ENCODE measurements around the gene NCEH1.

NCEH1 gene

DNA sequence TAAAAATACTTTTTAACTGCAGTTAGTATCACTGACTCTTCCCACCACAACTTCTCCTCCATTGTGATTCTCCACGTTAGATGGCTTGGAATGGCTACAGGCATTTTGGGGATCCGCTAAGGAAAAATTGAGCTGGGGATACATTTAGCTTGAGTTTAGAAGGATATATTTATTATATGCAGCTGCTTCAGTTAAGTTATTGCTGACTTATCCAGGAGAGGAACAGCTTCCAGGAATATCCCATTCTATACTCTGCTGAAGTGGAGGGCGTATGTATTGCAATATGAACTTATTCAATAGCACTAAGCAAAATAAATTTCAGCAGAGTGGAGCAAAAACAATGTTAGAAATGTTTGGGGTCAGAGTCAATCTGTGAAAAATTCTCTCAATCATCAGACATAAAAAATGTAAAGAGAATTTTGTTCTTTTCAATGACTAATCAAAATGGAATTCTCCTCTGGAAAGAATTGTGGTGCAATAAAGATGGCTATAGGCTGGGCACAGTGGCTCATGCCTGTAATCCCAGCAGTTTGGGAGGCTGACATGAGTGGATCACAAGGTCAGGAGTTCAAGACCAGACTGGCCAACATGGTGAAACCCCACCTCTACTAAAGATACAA, 84.7 kb downstream of the NCEH1 start:
- no CpG with 5 or more reads among the region's 3 CpGs for WGBS (ENCODE audit: insufficient coverage, insufficient read length)
- Histone ChIP-seq H3K9me3 (ENCODE audit: control insufficient read depth, insufficient read depth, low read length) (no peaks in the 10 kb centered on the region), H3K4me3 (ENCODE audit: low read length) (no peak overlapping the region), H3K27me3 (ENCODE audit: control insufficient read depth, insufficient read depth, low read length) (no peaks in the 10 kb centered on the region), H3K36me3 (ENCODE audit: control insufficient read depth, insufficient read depth, low read length) (no peaks in the 10 kb centered on the region), H3K4me1 (ENCODE audit: control insufficient read depth, insufficient read depth, low read length) (peaks cover 2% of the 10 kb centered on the region; the same call in 1 of the 2 replicates), H3K27ac (ENCODE audit: low read length) (no peak overlapping the region)
- no peak for DNase-seq (ENCODE audit: low read depth, low spot score)

DNA sequence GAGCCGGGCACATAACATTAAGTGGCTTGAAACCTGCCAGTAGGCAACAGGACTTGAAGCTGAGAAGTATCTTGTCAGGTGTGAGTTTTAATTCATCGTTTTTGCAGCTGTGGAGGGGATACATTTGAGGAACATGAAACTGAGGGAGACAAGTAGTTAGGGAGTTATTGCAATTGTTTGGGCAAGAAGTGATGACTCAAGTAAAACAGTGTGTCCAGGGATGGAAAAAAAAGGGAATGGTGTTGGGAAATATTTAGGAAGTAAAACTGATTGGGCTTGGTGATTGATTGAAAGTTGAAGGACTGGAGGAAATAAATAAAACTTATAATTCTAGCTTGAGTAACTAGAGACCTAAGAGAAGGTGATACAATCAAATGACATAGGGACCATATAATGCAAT, 85.5 kb downstream of the NCEH1 start:
- WGBS (ENCODE audit: insufficient coverage, insufficient read length): no CpG with 5 or more reads among the region's 2 CpGs
- DNase-seq (ENCODE audit: low read depth, low spot score): no peak
- H3K9me3 ChIP-seq (ENCODE audit: control insufficient read depth, insufficient read depth, low read length): no peaks in the 10 kb centered on the region
- H3K27me3 ChIP-seq (ENCODE audit: control insufficient read depth, insufficient read depth, low read length): no peaks in the 10 kb centered on the region
- no peak overlapping the region for H3K27ac ChIP-seq (ENCODE audit: low read length)
- no peaks in the 10 kb centered on the region for H3K36me3 ChIP-seq (ENCODE audit: control insufficient read depth, insufficient read depth, low read length)
- peaks cover 2% of the 10 kb centered on the region; the same call in 1 of the 2 replicates for H3K4me1 ChIP-seq (ENCODE audit: control insufficient read depth, insufficient read depth, low read length)
- H3K4me3 ChIP-seq (ENCODE audit: low read length): no peak overlapping the region

DNA sequence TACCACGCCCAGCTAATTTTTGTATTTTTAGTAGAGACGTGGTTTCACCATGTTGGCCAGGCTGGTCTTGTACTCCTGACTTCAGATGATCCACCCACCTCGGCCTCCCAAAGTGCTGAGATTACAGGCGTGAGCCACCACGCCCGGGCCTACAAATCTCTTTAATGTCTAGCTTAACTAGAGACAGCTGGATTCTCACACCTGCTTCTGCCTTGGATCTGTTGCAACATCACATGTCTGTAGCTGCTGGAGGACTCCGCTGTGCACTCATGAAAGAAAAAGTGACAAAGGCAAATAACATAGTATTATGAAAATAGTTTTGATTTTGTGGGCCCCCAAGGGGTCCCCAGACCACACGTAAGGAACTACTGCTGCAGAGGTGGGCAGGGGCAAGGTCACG, 85.9 kb downstream of the NCEH1 start:
- WGBS (ENCODE audit: insufficient coverage, insufficient read length): no CpG with 5 or more reads among the region's 9 CpGs
- H3K27me3 ChIP-seq (ENCODE audit: control insufficient read depth, insufficient read depth, low read length): no peaks in the 10 kb centered on the region
- DNase-seq (ENCODE audit: low read depth, low spot score): no peak
- peaks cover 2% of the 10 kb centered on the region; the same call in 1 of the 2 replicates for H3K4me1 ChIP-seq (ENCODE audit: control insufficient read depth, insufficient read depth, low read length)
- no peak overlapping the region for H3K27ac ChIP-seq (ENCODE audit: low read length)
- no peak overlapping the region for H3K4me3 ChIP-seq (ENCODE audit: low read length)
- no peaks in the 10 kb centered on the region for H3K36me3 ChIP-seq (ENCODE audit: control insufficient read depth, insufficient read depth, low read length)
- no peaks in the 10 kb centered on the region for H3K9me3 ChIP-seq (ENCODE audit: control insufficient read depth, insufficient read depth, low read length)

DNA sequence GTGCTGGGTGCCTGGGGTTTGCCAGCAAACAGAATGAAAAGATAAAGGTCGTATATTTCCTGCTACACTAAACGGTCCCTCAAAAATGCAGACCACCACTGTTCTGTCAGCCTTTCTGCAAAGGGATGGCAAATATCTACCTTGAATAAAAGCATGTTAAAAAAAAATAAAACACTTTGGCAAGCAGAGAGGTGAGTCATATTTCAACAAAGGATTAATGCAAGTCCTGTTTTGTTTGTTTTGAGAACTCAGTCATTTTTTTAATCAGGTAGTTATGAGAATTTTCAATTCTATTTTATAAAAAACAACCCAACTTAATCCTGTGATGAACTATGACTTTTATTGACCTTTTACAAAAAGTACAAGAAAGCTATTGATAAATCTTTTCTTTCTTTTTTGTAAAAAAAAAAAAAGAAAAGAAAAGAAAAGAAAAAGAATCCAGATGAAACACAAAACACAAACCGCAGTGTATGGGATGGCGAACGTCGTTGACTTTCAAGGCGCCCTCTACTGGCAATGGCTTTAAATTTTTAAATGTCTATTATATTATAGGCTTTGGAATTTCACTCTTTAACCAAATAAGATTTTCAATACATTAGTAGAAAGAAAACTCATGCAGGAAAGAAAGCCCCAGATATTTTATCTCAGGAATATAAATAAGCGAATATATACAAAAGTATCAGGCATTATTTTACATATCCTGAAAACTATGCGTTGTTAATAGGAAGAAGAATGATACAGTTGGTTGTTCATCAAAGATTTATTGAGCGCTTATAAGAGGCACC, 87.8 kb downstream of the NCEH1 start:
- peak; percentile 7 for DNase-seq (ENCODE audit: low read depth, low spot score)
- no peak overlapping the region for H3K27ac ChIP-seq (ENCODE audit: low read length)
- WGBS (ENCODE audit: insufficient coverage, insufficient read length): no CpG with 5 or more reads among the region's 10 CpGs

DNA sequence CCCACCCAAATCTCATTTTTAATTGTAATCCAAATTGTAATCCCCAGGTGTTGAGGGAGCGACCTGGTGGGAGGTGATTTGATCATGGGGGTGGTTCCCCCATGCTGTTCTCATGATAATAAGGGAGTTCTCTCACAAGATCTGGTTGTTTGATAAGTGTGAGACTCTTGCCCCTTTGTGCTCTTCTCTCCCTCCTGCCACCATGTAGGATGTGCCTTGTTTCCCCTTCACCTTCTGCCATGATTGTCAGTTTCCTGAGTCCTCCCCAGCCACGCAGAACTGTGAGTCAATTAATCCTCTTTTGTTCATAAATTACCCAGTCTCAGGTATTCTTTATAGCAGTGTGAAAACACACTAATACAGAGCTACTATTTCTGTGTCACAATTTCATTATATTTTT, 88.7 kb downstream of the NCEH1 start:
- DNase-seq (ENCODE audit: low read depth, low spot score): no peak
- no peak overlapping the region for H3K4me3 ChIP-seq (ENCODE audit: low read length)
- H3K36me3 ChIP-seq (ENCODE audit: control insufficient read depth, insufficient read depth, low read length): no peaks in the 10 kb centered on the region
- no peaks in the 10 kb centered on the region for H3K27me3 ChIP-seq (ENCODE audit: control insufficient read depth, insufficient read depth, low read length)
- H3K27ac ChIP-seq (ENCODE audit: low read length): no peak overlapping the region
- no peaks in the 10 kb centered on the region for H3K9me3 ChIP-seq (ENCODE audit: control insufficient read depth, insufficient read depth, low read length)
- no CpG with 5 or more reads among the region's 2 CpGs for whole genome bisulfite sequencing (ENCODE audit: insufficient coverage, insufficient read length)
- peaks cover 2% of the 10 kb centered on the region; the same call in 1 of the 2 replicates for H3K4me1 ChIP-seq (ENCODE audit: control insufficient read depth, insufficient read depth, low read length)

More for the DNA sequence above, 87.8 kb downstream of the NCEH1 start:
- no peaks in the 10 kb centered on the region for H3K36me3 ChIP-seq (ENCODE audit: control insufficient read depth, insufficient read depth, low read length)
- no peaks in the 10 kb centered on the region for H3K27me3 ChIP-seq (ENCODE audit: control insufficient read depth, insufficient read depth, low read length)
- no peak overlapping the region for H3K4me3 ChIP-seq (ENCODE audit: low read length)
- no peaks in the 10 kb centered on the region for H3K9me3 ChIP-seq (ENCODE audit: control insufficient read depth, insufficient read depth, low read length)
- H3K4me1 ChIP-seq (ENCODE audit: control insufficient read depth, insufficient read depth, low read length): peaks cover 2% of the 10 kb centered on the region; the same call in 1 of the 2 replicates

DNA sequence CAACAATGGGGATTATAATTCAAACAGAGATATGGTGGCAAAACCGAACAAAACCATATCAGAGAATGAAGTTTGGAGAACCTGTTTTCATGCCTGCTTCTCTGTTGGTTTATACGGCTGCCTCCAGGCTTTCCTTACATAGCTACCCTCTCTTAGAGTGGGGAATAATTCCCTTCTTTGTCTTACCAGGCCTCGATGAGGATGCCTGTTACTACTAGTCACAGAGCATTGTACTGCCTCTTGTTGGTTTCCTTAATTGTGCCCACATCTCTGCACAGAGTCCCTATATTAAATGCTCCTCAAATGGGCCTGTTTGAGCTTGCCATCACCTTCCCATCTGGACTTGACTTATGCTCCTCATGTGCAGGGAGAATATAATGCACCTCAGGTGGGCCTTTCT, 92.9 kb downstream of the NCEH1 start:
- peaks cover 2% of the 10 kb centered on the region; the same call in 1 of the 2 replicates for H3K4me1 ChIP-seq (ENCODE audit: control insufficient read depth, insufficient read depth, low read length)
- H3K27ac ChIP-seq (ENCODE audit: low read length): no peak overlapping the region
- DNase-seq (ENCODE audit: low read depth, low spot score): no peak
- H3K4me3 ChIP-seq (ENCODE audit: low read length): no peak overlapping the region
- no peaks in the 10 kb centered on the region for H3K36me3 ChIP-seq (ENCODE audit: control insufficient read depth, insufficient read depth, low read length)
- no CpG with 5 or more reads among the region's 3 CpGs for WGBS (ENCODE audit: insufficient coverage, insufficient read length)
- H3K27me3 ChIP-seq (ENCODE audit: control insufficient read depth, insufficient read depth, low read length): no peaks in the 10 kb centered on the region
- no peaks in the 10 kb centered on the region for H3K9me3 ChIP-seq (ENCODE audit: control insufficient read depth, insufficient read depth, low read length)

DNA sequence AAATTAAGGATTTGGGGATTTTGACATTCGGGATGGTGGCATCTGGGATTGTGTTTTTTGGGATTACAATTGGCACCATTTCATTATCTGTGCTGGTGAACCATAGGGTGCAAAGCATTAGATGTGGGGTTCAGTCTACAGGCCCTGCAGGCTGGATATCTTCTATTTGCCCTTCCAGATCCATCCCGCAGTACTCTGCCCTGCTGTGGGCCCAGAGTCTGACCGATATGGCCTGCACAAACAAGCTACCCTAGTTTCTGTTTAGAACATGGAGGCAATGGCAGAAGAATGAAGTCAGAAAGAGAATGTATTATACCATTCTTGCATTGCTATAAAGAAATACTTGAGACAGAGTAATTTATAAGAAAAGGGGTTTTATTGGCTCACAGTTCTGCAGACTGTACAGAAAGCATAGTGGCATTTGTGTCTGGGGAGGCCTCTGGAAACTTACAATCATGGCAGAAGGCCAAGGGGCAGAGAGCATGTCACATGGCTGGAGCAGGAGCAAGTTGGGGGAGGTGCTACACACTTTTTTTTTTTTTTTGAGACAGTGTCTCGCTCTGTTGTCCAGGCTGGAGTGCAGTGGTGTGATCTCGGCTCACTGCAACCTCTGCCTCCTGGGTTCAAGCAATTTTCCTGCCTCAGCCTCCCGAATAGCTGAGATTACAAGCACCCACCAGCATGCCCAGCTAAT, 93.7 kb downstream of the NCEH1 start:
- no peak for DNase-seq (ENCODE audit: low read depth, low spot score)
- Histone ChIP-seq H3K4me1 (ENCODE audit: control insufficient read depth, insufficient read depth, low read length) (peaks cover under 1% of the 10 kb centered on the region; the same call in 1 of the 2 replicates), H3K36me3 (ENCODE audit: control insufficient read depth, insufficient read depth, low read length) (no peaks in the 10 kb centered on the region), H3K9me3 (ENCODE audit: control insufficient read depth, insufficient read depth, low read length) (no peaks in the 10 kb centered on the region), H3K27me3 (ENCODE audit: control insufficient read depth, insufficient read depth, low read length) (no peaks in the 10 kb centered on the region), H3K27ac (ENCODE audit: low read length) (no peak overlapping the region), H3K4me3 (ENCODE audit: low read length) (no peak overlapping the region)
- no CpG with 5 or more reads among the region's 6 CpGs for WGBS (ENCODE audit: insufficient coverage, insufficient read length)

DNA sequence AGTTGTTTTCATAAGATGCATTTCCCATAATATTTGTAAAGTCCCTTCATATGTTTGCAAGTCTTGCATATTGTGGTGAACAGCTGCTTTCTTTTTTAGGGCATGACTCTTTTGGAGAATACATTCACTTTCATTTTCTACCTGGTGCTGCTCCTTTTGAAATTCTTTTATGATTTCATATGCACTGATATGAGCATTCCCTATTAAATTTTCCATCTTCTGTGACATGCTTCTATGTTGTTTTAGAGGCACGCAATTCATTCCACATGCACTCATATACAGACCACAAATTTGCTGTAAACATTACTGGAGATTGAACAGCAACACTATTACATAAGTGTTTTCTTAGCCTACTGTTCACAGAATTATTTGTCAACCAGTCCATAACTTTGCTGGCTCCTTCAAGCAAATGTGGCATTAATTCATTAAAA, 94.8 kb downstream of the NCEH1 start:
- no peak overlapping the region for H3K27ac ChIP-seq (ENCODE audit: low read length)
- H3K4me3 ChIP-seq (ENCODE audit: low read length): no peak overlapping the region
- no peaks in the 10 kb centered on the region for H3K36me3 ChIP-seq (ENCODE audit: control insufficient read depth, insufficient read depth, low read length)
- H3K27me3 ChIP-seq (ENCODE audit: control insufficient read depth, insufficient read depth, low read length): no peaks in the 10 kb centered on the region
- H3K4me1 ChIP-seq (ENCODE audit: control insufficient read depth, insufficient read depth, low read length): no peaks in the 10 kb centered on the region
- no CpG with 5 or more reads among the region's 1 CpG for WGBS (ENCODE audit: insufficient coverage, insufficient read length)
- no peak for DNase-seq (ENCODE audit: low read depth, low spot score)
- H3K9me3 ChIP-seq (ENCODE audit: control insufficient read depth, insufficient read depth, low read length): no peaks in the 10 kb centered on the region

DNA sequence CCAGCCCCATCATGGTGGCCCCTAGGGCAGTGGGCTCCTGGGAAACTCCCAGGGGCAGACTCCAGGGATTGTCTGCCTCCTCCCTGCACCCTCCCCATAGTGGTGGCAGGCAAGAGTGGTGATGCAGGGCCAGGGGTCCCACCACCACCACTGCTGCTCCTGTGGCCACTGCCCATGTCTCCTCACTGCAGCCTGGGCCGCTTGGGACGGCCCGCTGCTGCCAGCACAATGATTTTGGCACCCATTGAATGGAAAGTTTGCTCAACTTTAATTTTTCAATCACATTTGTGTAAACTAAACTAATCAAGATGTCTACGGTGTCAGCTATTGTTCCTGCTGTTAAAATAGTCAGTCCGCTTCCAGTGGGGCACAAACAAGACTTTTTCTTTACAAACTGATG, 95.6 kb downstream of the NCEH1 start:
- Histone ChIP-seq H3K27me3 (ENCODE audit: control insufficient read depth, insufficient read depth, low read length) (no peaks in the 10 kb centered on the region), H3K27ac (ENCODE audit: low read length) (no peak overlapping the region), H3K9me3 (ENCODE audit: control insufficient read depth, insufficient read depth, low read length) (no peaks in the 10 kb centered on the region), H3K4me3 (ENCODE audit: low read length) (no peak overlapping the region), H3K4me1 (ENCODE audit: control insufficient read depth, insufficient read depth, low read length) (no peaks in the 10 kb centered on the region), H3K36me3 (ENCODE audit: control insufficient read depth, insufficient read depth, low read length) (no peaks in the 10 kb centered on the region)
- no peak for DNase-seq (ENCODE audit: low read depth, low spot score)
- no CpG with 5 or more reads among the region's 5 CpGs for WGBS (ENCODE audit: insufficient coverage, insufficient read length)

DNA sequence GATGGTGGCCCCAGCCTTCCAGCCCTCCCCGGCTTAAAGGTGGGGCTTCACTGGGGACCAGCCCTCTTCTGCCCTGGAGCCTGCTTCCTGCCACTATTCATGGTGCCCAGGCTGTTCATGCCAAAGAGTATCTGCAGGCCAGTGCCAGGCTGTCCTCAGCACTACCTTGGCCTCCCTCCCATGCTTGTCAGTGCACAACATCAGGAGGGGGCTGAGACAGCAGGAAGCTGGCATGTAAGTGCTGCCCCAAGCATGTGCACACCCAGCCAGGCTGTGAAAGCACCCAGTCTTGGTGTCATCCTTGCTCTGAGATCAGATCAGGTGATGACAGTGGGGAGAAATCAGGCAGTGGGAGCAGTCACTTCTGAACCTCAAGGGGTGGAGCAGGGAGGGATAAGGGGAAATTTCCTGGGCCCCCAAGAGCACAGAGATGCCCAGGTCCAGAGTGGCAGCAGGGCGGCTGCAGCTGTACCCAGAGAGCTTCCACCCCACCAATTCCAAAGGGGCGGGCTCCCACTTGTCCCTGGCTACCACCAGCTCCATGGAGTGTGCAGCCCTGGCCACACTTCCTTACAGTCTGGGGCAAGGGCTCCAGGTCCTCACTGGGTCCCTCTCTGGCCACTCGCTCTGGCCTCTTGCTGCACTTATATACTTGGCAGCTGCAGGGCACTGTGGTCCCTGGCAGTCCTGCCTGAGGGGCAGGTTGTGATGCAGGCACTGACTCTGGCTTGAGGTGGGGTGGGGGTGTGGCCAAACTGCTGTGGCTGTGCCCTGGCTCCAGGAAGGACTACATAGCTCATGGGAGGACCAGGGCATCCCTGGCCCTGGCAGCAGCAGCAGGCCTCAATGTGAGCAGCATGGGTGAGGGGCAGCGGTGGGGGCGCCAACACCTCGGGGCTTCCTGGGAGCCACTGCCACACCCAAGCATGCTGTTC, 96.3 kb downstream of the NCEH1 start:
- Histone ChIP-seq H3K4me1 (ENCODE audit: control insufficient read depth, insufficient read depth, low read length) (no peaks in the 10 kb centered on the region), H3K4me3 (ENCODE audit: low read length) (no peak overlapping the region), H3K36me3 (ENCODE audit: control insufficient read depth, insufficient read depth, low read length) (no peaks in the 10 kb centered on the region), H3K27ac (ENCODE audit: low read length) (no peak overlapping the region), H3K9me3 (ENCODE audit: control insufficient read depth, insufficient read depth, low read length) (no peaks in the 10 kb centered on the region), H3K27me3 (ENCODE audit: control insufficient read depth, insufficient read depth, low read length) (no peaks in the 10 kb centered on the region)
- WGBS (ENCODE audit: insufficient coverage, insufficient read length): no CpG with 5 or more reads among the region's 7 CpGs
- DNase-seq (ENCODE audit: low read depth, low spot score): no peak

Data from iPS DF 6.9 (cell line).